IMR-90 (cell line): ENCODE results near the gene COL28A1. TPM values are rescaled to one million over a fixed set of nuclear protein-coding genes. Genes with fewer than 3 reads are reported as not detected.

Experiments used
- ATAC-seq: fragments of 200-7000 bp; cut with Tn5 transposase; 2 replicates; pipeline ENCODE4 v1.9.1; 2020; ENCODE audit warnings: low read depth, mild to moderate bottlenecking, moderate library complexity
- BruUV-seq: library from RNA; stranded (reverse); fragments of 400-500 nt; replicated peaks from 2 replicates; lab custom pipeline; 2021; lab: Mats Ljungman, UMichigan
- CTCF ChIA-PET: fragments of 300-600 bp; formaldehyde crosslinking; extraction: SDS; loops from one replicate; lab custom pipeline; 2021; ENCODE audit warnings: antibody characterized with exemption; lab: Yijun Ruan, JAX
- POLR2A ChIA-PET: fragments of 300-600 bp; sonication (Branson Sonifier 250); formaldehyde crosslinking; loops from one replicate; lab custom pipeline; 2022; ENCODE audit warnings: antibody characterized with exemption; ENCODE audit not compliant: unreplicated experiment; lab: Charles Lee
- DNase-seq: peaks from one replicate; pipeline ENCODE4 v3.0.0; 2013
- H2AFZ ChIP-seq: replicated peaks from 2 replicates; pipeline ENCODE3; 2013; ENCODE audit warnings: low read length, mild to moderate bottlenecking; ENCODE audit not compliant: poor library complexity
- H2AK5ac ChIP-seq: 2 replicates; pipeline ENCODE4 v1.6.1; 2013; ENCODE audit warnings: low read depth, low read length, inconsistent platforms
- H2AK9ac ChIP-seq: replicated peaks from 2 replicates; pipeline ENCODE3; 2013; ENCODE audit warnings: mild to moderate bottlenecking, low read depth, low read length, moderate library complexity; ENCODE audit not compliant: poor library complexity
- H2BK120ac ChIP-seq: 2 replicates; pipeline ENCODE4 v1.6.1; 2013; ENCODE audit warnings: low read depth, low read length, inconsistent platforms
- H2BK15ac ChIP-seq: 3 replicates; pipeline ENCODE4 v1.6.1; 2013; ENCODE audit warnings: low read depth, low read length, inconsistent platforms
- H2BK20ac ChIP-seq: 2 replicates; pipeline ENCODE4 v1.6.1; 2013; ENCODE audit warnings: low read depth, mild to moderate bottlenecking, inconsistent platforms, low read length, moderate library complexity
- H2BK5ac ChIP-seq: 2 replicates; pipeline ENCODE4 v1.6.1; 2013; ENCODE audit warnings: mild to moderate bottlenecking, low read depth, low read length, inconsistent platforms; ENCODE audit not compliant: poor library complexity, severe bottlenecking
- H3K14ac ChIP-seq: replicated peaks from 2 replicates; pipeline ENCODE4 v1.6.1; 2013; ENCODE audit warnings: low read depth, low read length, inconsistent platforms
- H3K18ac ChIP-seq: 2 replicates; pipeline ENCODE4 v1.6.1; 2013; ENCODE audit warnings: low read depth, low read length, control low read depth
- H3K23ac ChIP-seq: 2 replicates; pipeline ENCODE4 v1.6.1; 2013; ENCODE audit warnings: low read depth, low read length, inconsistent platforms
- H3K27ac ChIP-seq: 2 replicates; pipeline ENCODE4 v1.5.1; 2013; ENCODE audit warnings: mild to moderate bottlenecking, control low read depth, low read length; ENCODE audit not compliant: insufficient read depth
- H3K27me3 ChIP-seq: 2 replicates; pipeline ENCODE4 v1.6.1; 2013; ENCODE audit warnings: low read length; ENCODE audit not compliant: control insufficient read depth, insufficient read depth
- H3K36me3 ChIP-seq: 2 replicates; pipeline ENCODE4 v1.6.1; 2013; ENCODE audit warnings: low read length, mixed read lengths; ENCODE audit not compliant: control insufficient read depth, insufficient read depth
- H3K4ac ChIP-seq: 2 replicates; pipeline ENCODE4 v1.6.1; 2013; ENCODE audit warnings: low read depth, low read length, inconsistent platforms
- H3K4me1 ChIP-seq: 2 replicates; pipeline ENCODE4 v1.6.1; 2013; ENCODE audit warnings: low read length, mixed read lengths; ENCODE audit not compliant: control insufficient read depth, insufficient read depth
- H3K4me2 ChIP-seq: 2 replicates; pipeline ENCODE4 v1.6.1; 2013; ENCODE audit warnings: low read depth, mild to moderate bottlenecking, control low read depth, low read length, moderate library complexity
- H3K4me3 ChIP-seq: 2 replicates; pipeline ENCODE4 v1.5.1; 2013; ENCODE audit warnings: low read depth, mild to moderate bottlenecking, control low read depth, low read length, moderate library complexity; ENCODE audit not compliant: insufficient read depth
- H3K56ac ChIP-seq: 2 replicates; pipeline ENCODE4 v1.6.1; 2013; ENCODE audit warnings: low read length, inconsistent platforms; ENCODE audit not compliant: insufficient read depth; ENCODE audit errors: extremely low read depth
- H3K79me1 ChIP-seq, 2 experiments: 2 replicates each; pipeline ENCODE4 v1.6.1; 2013; ENCODE audit warnings: low read length in 2 of 2, inconsistent platforms in 1 of 2, low read depth in 1 of 2
- H3K9ac ChIP-seq: 2 replicates; pipeline ENCODE4 v1.6.1; 2013; ENCODE audit warnings: low read depth, low read length, control low read depth
- H3K9me1 ChIP-seq: 2 replicates; pipeline ENCODE4 v1.6.1; 2013; ENCODE audit warnings: low read length, inconsistent platforms; ENCODE audit not compliant: insufficient read depth
- H3K9me3 ChIP-seq: 2 replicates; pipeline ENCODE4 v1.6.1; 2013; ENCODE audit warnings: low read length; ENCODE audit not compliant: control insufficient read depth, insufficient read depth
- H4K20me1 ChIP-seq: 2 replicates; pipeline ENCODE4 v1.6.1; 2013; ENCODE audit warnings: low read length, inconsistent platforms; ENCODE audit not compliant: insufficient read depth
- H4K5ac ChIP-seq: 2 replicates; pipeline ENCODE4 v1.6.1; 2013; ENCODE audit warnings: mild to moderate bottlenecking, low read depth, low read length, control low read depth
- H4K8ac ChIP-seq, 2 experiments: 2 replicates each; pipeline ENCODE4 v1.6.1; 2013; ENCODE audit warnings: low read depth in 2 of 2, low read length in 2 of 2, control low read depth in 1 of 2, inconsistent platforms in 1 of 2
- H4K91ac ChIP-seq: 2 replicates; pipeline ENCODE4 v1.6.1; 2013; ENCODE audit warnings: low read depth, low read length, inconsistent platforms; ENCODE audit not compliant: insufficient read depth
- CEBPB ChIP-seq: IDR thresholded peaks from 2 replicates; pipeline ENCODE4 v1.6.1; 2012; ENCODE audit warnings: low read depth, low read length, improper control_type of control experiment
- CHD1 ChIP-seq: IDR thresholded peaks from 2 replicates; pipeline ENCODE4 v1.6.1; 2012; ENCODE audit warnings: low read depth, low read length, improper control_type of control experiment
- FOS ChIP-seq: fragments of 150-350 bp; IDR thresholded peaks from 2 replicates; pipeline ENCODE4 v1.6.1; 2016; ENCODE audit warnings: low read depth, low read length
- MAFK ChIP-seq: IDR thresholded peaks from 2 replicates; pipeline ENCODE4 v1.6.1; 2012; ENCODE audit warnings: low read depth, low read length, improper control_type of control experiment
- MAZ ChIP-seq: IDR thresholded peaks from 2 replicates; pipeline ENCODE4 v1.6.1; 2012; ENCODE audit warnings: low read depth, mild to moderate bottlenecking, low read length, improper control_type of control experiment, moderate library complexity, borderline replicate concordance
- MXI1 ChIP-seq: IDR thresholded peaks from 2 replicates; pipeline ENCODE4 v1.6.1; 2012; ENCODE audit warnings: low read depth, mild to moderate bottlenecking, low read length, moderate library complexity, borderline replicate concordance
- NFE2L2 ChIP-seq: fragments of 150-350 bp; IDR thresholded peaks from 2 replicates; pipeline ENCODE4 v1.6.1; 2016; ENCODE audit warnings: low read depth, mild to moderate bottlenecking, low read length
- POLR2A ChIP-seq: IDR thresholded peaks from 2 replicates; pipeline ENCODE4 v1.6.1; 2012; ENCODE audit warnings: mild to moderate bottlenecking, low read depth, low read length
- RAD21 ChIP-seq: IDR thresholded peaks from 2 replicates; pipeline ENCODE4 v1.6.1; 2012; ENCODE audit warnings: low read length, improper control_type of control experiment
- RCOR1 ChIP-seq: IDR thresholded peaks from 2 replicates; pipeline ENCODE4 v1.6.1; 2012; ENCODE audit warnings: mild to moderate bottlenecking, low read length, improper control_type of control experiment; ENCODE audit not compliant: insufficient replicate concordance
- SMC3 ChIP-seq: fragments of 150-350 bp; IDR thresholded peaks from 2 replicates; pipeline ENCODE4 v1.6.1; 2016; ENCODE audit warnings: low read depth, mild to moderate bottlenecking, antibody characterized with exemption, low read length, moderate library complexity
- WGBS, 2 experiments: methylation state at CpG; one replicate each; pipeline versions ENCODE4 v1.1.5 to v1.1.7; 2013; ENCODE audit warnings: missing lambda C conversion rate in 2 of 2; ENCODE audit not compliant: insufficient read length in 1 of 2; ENCODE audit errors: extremely low coverage in 2 of 2; 5-methylcytosine and 5-hydroxymethylcytosine counted together
- dilution Hi-C: fragments of 300-500 bp; cut with HindIII; formaldehyde crosslinking; loops from one replicate; pipeline ENCODE4 v1.14.3; 2018; ENCODE audit warnings: low sequenced_read_pairs; ENCODE audit not compliant: unreplicated experiment
- in situ Hi-C: fragments of 300-500 bp; cut with MboI; formaldehyde crosslinking; loops from 3 replicates; pipeline ENCODE4 v1.14.3; 2019; ENCODE audit warnings: low sequenced_read_pairs, inconsistent platforms, mixed read lengths
- intact Hi-C: fragments of 100-400 bp; cut with micrococcal nuclease; formaldehyde crosslinking; loops from 2 replicates; pipeline ENCODE4 v1.10.0; 2022
- polyA plus RNA-seq, 3 experiments: library from polyadenylated mRNA; depleted of rRNA; stranded (reverse); fragments of >200 nt; gene quantifications; 2 replicates each; pipeline ENCODE4 v1.2.3, GENCODE V29; 2012; ENCODE audit warnings: low replicate concordance in 1 of 3
- total RNA-seq: library from RNA; depleted of rRNA; stranded (reverse); fragments of >200 nt; gene quantifications from 2 replicates; pipeline ENCODE4 v1.2.3, GENCODE V29; 2012
- TF ChIP-seq, protein P1 (sequence below): conservative IDR thresholded peaks from 2 replicates; pipeline ENCODE4 v1.5.1; 2012; ENCODE audit warnings: mild to moderate bottlenecking, low read depth, low read length, improper control_type of control experiment
- TF ChIP-seq, protein P2 (sequence below): fragments of 150-350 bp; IDR thresholded peaks from 2 replicates; pipeline ENCODE4 v1.6.1; 2017; ENCODE audit warnings: mild to moderate bottlenecking, antibody characterized with exemption, low read length, low read depth
- TF ChIP-seq, protein P3 (sequence below): fragments of 150-350 bp; IDR thresholded peaks from 2 replicates; pipeline ENCODE4 v1.6.1; 2016; ENCODE audit warnings: low read depth, mild to moderate bottlenecking, low read length, moderate library complexity, borderline replicate concordance

The COL28A1 gene
- total and polyA plus RNA-seq, 2 of the 4 experiments (the other 2 are of a cell fraction): under 0.01 to 0.05 TPM

DNA sequence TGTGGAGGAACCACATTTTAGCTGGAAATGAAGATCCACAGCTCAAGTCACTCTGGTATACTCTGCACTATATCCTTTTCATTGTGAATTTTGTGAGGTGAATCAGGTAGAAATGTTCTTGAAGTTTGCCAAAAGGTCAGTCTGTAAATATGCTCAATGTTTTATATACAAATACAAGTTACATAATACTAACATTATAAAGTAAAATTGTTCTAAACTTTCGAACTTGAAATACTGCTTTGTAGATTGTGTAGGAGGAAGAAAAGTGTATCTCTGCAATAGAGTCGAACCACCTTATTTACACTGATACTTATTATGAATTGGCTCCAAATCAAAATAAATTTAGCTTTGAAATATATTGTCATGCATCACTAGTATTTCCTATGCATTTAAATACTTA lies 38.0 kb upstream of the COL28A1 start:
- H3K9me3 ChIP-seq: no peaks in the 10 kb centered on the region
- no peak overlapping the region for H3K9ac ChIP-seq
- H2AK9ac ChIP-seq: no peak overlapping the region
- TF ChIP-seq, protein P1, sequence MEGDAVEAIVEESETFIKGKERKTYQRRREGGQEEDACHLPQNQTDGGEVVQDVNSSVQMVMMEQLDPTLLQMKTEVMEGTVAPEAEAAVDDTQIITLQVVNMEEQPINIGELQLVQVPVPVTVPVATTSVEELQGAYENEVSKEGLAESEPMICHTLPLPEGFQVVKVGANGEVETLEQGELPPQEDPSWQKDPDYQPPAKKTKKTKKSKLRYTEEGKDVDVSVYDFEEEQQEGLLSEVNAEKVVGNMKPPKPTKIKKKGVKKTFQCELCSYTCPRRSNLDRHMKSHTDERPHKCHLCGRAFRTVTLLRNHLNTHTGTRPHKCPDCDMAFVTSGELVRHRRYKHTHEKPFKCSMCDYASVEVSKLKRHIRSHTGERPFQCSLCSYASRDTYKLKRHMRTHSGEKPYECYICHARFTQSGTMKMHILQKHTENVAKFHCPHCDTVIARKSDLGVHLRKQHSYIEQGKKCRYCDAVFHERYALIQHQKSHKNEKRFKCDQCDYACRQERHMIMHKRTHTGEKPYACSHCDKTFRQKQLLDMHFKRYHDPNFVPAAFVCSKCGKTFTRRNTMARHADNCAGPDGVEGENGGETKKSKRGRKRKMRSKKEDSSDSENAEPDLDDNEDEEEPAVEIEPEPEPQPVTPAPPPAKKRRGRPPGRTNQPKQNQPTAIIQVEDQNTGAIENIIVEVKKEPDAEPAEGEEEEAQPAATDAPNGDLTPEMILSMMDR: no peak
- TF ChIP-seq FOS: no peak
- TF ChIP-seq MXI1: no peak
- TF ChIP-seq MAFK: no peak
- TF ChIP-seq POLR2A: no peak
- no peak for TF ChIP-seq RCOR1
- no peak for TF ChIP-seq MAZ
- no peak for TF ChIP-seq NFE2L2
- TF ChIP-seq, protein P2, sequence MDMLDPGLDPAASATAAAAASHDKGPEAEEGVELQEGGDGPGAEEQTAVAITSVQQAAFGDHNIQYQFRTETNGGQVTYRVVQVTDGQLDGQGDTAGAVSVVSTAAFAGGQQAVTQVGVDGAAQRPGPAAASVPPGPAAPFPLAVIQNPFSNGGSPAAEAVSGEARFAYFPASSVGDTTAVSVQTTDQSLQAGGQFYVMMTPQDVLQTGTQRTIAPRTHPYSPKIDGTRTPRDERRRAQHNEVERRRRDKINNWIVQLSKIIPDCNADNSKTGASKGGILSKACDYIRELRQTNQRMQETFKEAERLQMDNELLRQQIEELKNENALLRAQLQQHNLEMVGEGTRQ: no peak
- no peak for TF ChIP-seq CEBPB
- TF ChIP-seq RAD21: no peak
- no peak for TF ChIP-seq CHD1
- TF ChIP-seq, protein P3, sequence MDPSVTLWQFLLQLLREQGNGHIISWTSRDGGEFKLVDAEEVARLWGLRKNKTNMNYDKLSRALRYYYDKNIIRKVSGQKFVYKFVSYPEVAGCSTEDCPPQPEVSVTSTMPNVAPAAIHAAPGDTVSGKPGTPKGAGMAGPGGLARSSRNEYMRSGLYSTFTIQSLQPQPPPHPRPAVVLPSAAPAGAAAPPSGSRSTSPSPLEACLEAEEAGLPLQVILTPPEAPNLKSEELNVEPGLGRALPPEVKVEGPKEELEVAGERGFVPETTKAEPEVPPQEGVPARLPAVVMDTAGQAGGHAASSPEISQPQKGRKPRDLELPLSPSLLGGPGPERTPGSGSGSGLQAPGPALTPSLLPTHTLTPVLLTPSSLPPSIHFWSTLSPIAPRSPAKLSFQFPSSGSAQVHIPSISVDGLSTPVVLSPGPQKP: no peak
- no peak for TF ChIP-seq SMC3
- CTCF ChIA-PET: no interaction called here
- H3K9me1 ChIP-seq: peaks cover 5% of the 10 kb centered on the region; the same call in 1 of the 2 replicates
- H3K56ac ChIP-seq: no peak overlapping the region
- H4K20me1 ChIP-seq: no peaks in the 10 kb centered on the region
- no peak for DNase-seq
- H3K27me3 ChIP-seq: no peaks in the 10 kb centered on the region
- intact Hi-C loops: no loop called here
- no TSS peak for BruUV-seq
- H2AFZ ChIP-seq: no peak overlapping the region
- no peak overlapping the region for H2BK120ac ChIP-seq
- no peak for ATAC-seq
- no CpG with 5 or more reads among the region's 2 CpGs for WGBS, 2 experiments
- H3K79me1 ChIP-seq: peaks cover 26 to 28% of the 10 kb centered on the region in 2 experiments
- H3K4me1 ChIP-seq: no peaks in the 10 kb centered on the region
- no peak overlapping the region for H4K91ac ChIP-seq
- H2AK5ac ChIP-seq: no peak overlapping the region
- H2BK20ac ChIP-seq: no peak overlapping the region
- H2BK15ac ChIP-seq: no peak overlapping the region
- no peak overlapping the region for H4K8ac ChIP-seq
- peaks cover 5% of the 10 kb centered on the region; the same call in 1 of the 2 replicates for H3K36me3 ChIP-seq
- no peak overlapping the region for H3K18ac ChIP-seq
- no peak overlapping the region for H3K4me2 ChIP-seq
- H3K4me3 ChIP-seq: no peak overlapping the region
- no peak overlapping the region for H3K4ac ChIP-seq
- no peak overlapping the region for H4K5ac ChIP-seq
- no peak overlapping the region for H3K14ac ChIP-seq
- no peak overlapping the region for H2BK5ac ChIP-seq
- in situ Hi-C loops: no loop called here
- dilution Hi-C loops: no loop called here
- H3K27ac ChIP-seq: no peak overlapping the region
- POLR2A ChIA-PET: no interaction called here
- H3K23ac ChIP-seq: no peak overlapping the region
